DOHH2 (cell line): ENCODE measurements around the gene SCAF8.

ENCODE experiments used
- H3F3A ChIP-seq: fragments of 200-600 bp; sonication (generic), shearing (Covaris generic); 2 replicates; pipeline ENCODE4 v1.6.0; 2016; ENCODE audit warnings: antibody characterized with exemption, mild to moderate bottlenecking; ENCODE audit not compliant: control insufficient read depth, insufficient read depth
- H3K27ac ChIP-seq: fragments of 200-600 bp; sonication (generic); 2 replicates; pipeline ENCODE4 v1.5.1; 2014; ENCODE audit warnings: low read depth, mild to moderate bottlenecking, low read length, moderate library complexity
- H3K27me3 ChIP-seq: fragments of 200-600 bp; sonication (generic); 2 replicates; pipeline ENCODE4 v1.6.1; 2014; ENCODE audit warnings: mild to moderate bottlenecking, low read length, mixed read lengths; ENCODE audit not compliant: control insufficient read depth
- H3K36me3 ChIP-seq: fragments of 200-600 bp; sonication (generic); 2 replicates; pipeline ENCODE4 v1.6.1; 2014; ENCODE audit warnings: mild to moderate bottlenecking, low read length, moderate library complexity, mixed read lengths; ENCODE audit not compliant: control insufficient read depth
- H3K4me1 ChIP-seq: fragments of 200-600 bp; sonication (generic); 2 replicates; pipeline ENCODE4 v1.6.1; 2014; ENCODE audit warnings: mild to moderate bottlenecking, low read length, mixed read lengths; ENCODE audit not compliant: control insufficient read depth
- H3K4me2 ChIP-seq: fragments of 200-600 bp; sonication (generic); 2 replicates; pipeline ENCODE4 v1.6.0; 2014; ENCODE audit warnings: mild to moderate bottlenecking, low read length, moderate library complexity
- H3K4me3 ChIP-seq: fragments of 200-600 bp; sonication (generic); 2 replicates; pipeline ENCODE4 v1.5.1; 2014; ENCODE audit warnings: mild to moderate bottlenecking, low read length, mixed read lengths
- H3K79me2 ChIP-seq: fragments of 200-600 bp; sonication (generic); 2 replicates; pipeline ENCODE4 v1.6.1; 2014; ENCODE audit warnings: mild to moderate bottlenecking, low read length, mixed read lengths; ENCODE audit not compliant: control insufficient read depth
- H3K9me2 ChIP-seq: fragments of 200-600 bp; sonication (generic); replicated peaks from 2 replicates; pipeline ENCODE4 v1.6.1; 2014; ENCODE audit warnings: mild to moderate bottlenecking, low read length, mixed read lengths; ENCODE audit not compliant: control insufficient read depth
- H3K9me3 ChIP-seq: fragments of 200-600 bp; sonication (generic); 2 replicates; pipeline ENCODE4 v1.6.1; 2014; ENCODE audit warnings: antibody characterized with exemption, low read length, mixed read lengths; ENCODE audit not compliant: control insufficient read depth, insufficient read depth
- H4K20me1 ChIP-seq: fragments of 200-600 bp; sonication (generic); 2 replicates; pipeline ENCODE4 v1.6.0; 2014; ENCODE audit warnings: low read depth, mild to moderate bottlenecking, antibody characterized with exemption, low read length, moderate library complexity; ENCODE audit not compliant: control insufficient read depth, insufficient read depth
- EZH2phosphoT487 ChIP-seq: fragments of 200-600 bp; sonication (generic); IDR thresholded peaks from 2 replicates; pipeline ENCODE4 v1.6.1; 2017; ENCODE audit warnings: borderline replicate concordance, mild to moderate bottlenecking, antibody characterized with exemption, low read length, moderate library complexity, mixed read lengths
- TF ChIP-seq, protein P1 (sequence below): fragments of 200-600 bp; sonication (generic); IDR thresholded peaks from one replicate; pipeline ENCODE4 v1.5.1; 2014; ENCODE audit warnings: antibody characterized with exemption, mild to moderate bottlenecking, low read depth, low read length; ENCODE audit not compliant: poor library complexity, severe bottlenecking

The SCAF8 gene

DNA sequence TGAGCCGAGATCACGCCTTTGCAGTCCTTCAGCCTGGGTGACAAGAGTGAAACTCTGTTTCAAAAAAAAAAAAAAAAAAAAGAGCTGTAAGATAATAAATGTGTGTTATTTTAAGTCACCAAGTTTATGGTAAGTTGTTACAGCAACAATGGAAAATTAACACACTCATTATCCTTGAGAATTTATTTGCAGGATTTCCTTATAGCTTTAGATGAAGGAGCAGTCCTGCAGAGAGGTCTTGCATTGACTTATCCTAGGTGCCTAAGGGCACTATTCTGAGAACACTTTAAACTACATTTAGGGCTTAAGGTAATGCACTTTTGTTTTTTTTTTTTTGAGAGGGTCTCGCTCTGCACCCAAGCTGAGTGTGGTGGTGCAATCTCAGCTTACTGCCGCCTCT lies 13.8 kb upstream of the SCAF8 start:
- H3K4me2 ChIP-seq = no peak overlapping the region
- no peaks in the 10 kb centered on the region for H3K79me2 ChIP-seq
- no peaks in the 10 kb centered on the region for H3K36me3 ChIP-seq
- TF ChIP-seq, protein P1, sequence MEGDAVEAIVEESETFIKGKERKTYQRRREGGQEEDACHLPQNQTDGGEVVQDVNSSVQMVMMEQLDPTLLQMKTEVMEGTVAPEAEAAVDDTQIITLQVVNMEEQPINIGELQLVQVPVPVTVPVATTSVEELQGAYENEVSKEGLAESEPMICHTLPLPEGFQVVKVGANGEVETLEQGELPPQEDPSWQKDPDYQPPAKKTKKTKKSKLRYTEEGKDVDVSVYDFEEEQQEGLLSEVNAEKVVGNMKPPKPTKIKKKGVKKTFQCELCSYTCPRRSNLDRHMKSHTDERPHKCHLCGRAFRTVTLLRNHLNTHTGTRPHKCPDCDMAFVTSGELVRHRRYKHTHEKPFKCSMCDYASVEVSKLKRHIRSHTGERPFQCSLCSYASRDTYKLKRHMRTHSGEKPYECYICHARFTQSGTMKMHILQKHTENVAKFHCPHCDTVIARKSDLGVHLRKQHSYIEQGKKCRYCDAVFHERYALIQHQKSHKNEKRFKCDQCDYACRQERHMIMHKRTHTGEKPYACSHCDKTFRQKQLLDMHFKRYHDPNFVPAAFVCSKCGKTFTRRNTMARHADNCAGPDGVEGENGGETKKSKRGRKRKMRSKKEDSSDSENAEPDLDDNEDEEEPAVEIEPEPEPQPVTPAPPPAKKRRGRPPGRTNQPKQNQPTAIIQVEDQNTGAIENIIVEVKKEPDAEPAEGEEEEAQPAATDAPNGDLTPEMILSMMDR = no peak
- no peak for TF ChIP-seq EZH2phosphoT487
- no peaks in the 10 kb centered on the region for H3K9me2 ChIP-seq
- H3F3A ChIP-seq = no peaks in the 10 kb centered on the region
- peaks cover 6% of the 10 kb centered on the region; the same call in 1 of the 2 replicates for H3K9me3 ChIP-seq
- H3K27ac ChIP-seq = no peak overlapping the region
- H3K4me3 ChIP-seq = no peak overlapping the region
- no peaks in the 10 kb centered on the region for H4K20me1 ChIP-seq
- no peaks in the 10 kb centered on the region for H3K27me3 ChIP-seq
- peaks cover 10% of the 10 kb centered on the region for H3K4me1 ChIP-seq

DNA sequence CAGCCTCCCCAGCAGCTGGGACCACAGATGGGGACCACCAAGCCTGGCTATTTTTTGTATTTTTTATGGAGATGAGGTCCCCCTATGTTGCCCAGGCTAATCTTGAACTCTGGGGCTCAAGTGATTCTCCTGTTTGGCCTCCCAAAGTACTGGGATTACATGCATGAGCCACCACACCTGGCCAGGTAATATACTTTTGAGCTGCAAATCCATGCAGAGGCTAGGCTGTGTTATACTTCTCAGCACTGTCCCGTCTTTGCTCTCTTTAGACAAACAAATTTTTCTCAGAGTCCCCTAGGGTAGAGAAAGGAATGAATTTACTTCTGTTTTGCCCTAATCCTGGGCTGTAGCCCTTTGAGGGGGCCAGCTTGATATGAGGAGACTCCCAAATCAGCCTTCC lies 13.4 kb upstream of the SCAF8 start:
- Histone ChIP-seq H3K79me2 (no peaks in the 10 kb centered on the region), H3K4me3 (no peak overlapping the region), H3K27ac (no peak overlapping the region), H3K9me3 (peaks cover 6% of the 10 kb centered on the region; the same call in 1 of the 2 replicates), H3K4me2 (no peak overlapping the region), H4K20me1 (no peaks in the 10 kb centered on the region), H3K9me2 (no peaks in the 10 kb centered on the region), H3K4me1 (peaks cover 9% of the 10 kb centered on the region), H3K36me3 (no peaks in the 10 kb centered on the region), H3K27me3 (no peaks in the 10 kb centered on the region), H3F3A (no peaks in the 10 kb centered on the region)
- no peak for TF ChIP-seq EZH2phosphoT487
- TF ChIP-seq, protein P1 = no peak

DNA sequence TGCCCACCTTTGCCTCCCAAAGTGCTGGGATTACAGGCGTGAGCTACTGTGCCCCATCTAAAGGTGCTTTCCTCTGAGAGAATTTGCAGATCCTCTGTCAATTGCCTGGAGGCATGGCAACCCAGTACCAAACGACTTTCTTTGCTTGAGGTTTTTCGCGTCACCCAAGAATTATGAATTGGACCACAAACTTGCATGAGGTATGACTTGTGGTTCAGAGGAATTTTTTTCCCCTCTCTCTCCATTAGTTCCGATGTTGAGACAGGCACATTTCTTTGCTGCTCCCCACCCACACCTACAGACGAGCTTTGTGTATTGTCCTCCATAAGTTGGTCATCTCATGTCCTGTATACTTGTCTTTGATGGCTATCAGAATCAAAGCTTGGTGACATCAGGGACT lies 11.8 kb upstream of the SCAF8 start:
- TF ChIP-seq EZH2phosphoT487 = no peak
- TF ChIP-seq, protein P1 = no peak
- H4K20me1 ChIP-seq = no peaks in the 10 kb centered on the region
- H3K4me2 ChIP-seq = no peak overlapping the region
- no peaks in the 10 kb centered on the region for H3K4me1 ChIP-seq
- no peak overlapping the region for H3K27ac ChIP-seq
- H3F3A ChIP-seq = no peaks in the 10 kb centered on the region
- H3K9me3 ChIP-seq = peaks cover 6% of the 10 kb centered on the region; the same call in 1 of the 2 replicates
- H3K9me2 ChIP-seq = no peaks in the 10 kb centered on the region
- H3K4me3 ChIP-seq = no peak overlapping the region
- no peaks in the 10 kb centered on the region for H3K79me2 ChIP-seq
- H3K36me3 ChIP-seq = no peaks in the 10 kb centered on the region
- H3K27me3 ChIP-seq = no peaks in the 10 kb centered on the region
